ENCODE data around the gene SIT1.

SIT1 gene

GRCh38 chr9:35608221-35608620, 42.5 kb downstream of the SIT1 start:
- DNase-seq: no peak

GRCh38 chr9:35606726-35607125, 44.0 kb downstream of the SIT1 start:
- DNase-seq: no peak

GRCh38 chr9:35606138-35606504, 44.6 kb downstream of the SIT1 start:
- DNase-seq: no peak

GRCh38 chr9:35605351-35606137, 45.2 kb downstream of the SIT1 start:
- DNase-seq: peak in 18 of 56 donors; percentile 10 to 74 (median 45)

- DNase-seq: peak in 43 of 56 donors; percentile 24 to 85 (median 57)
These were observed 46.0 kb downstream of the SIT1 start, which contains the start of gene TESK1 for GRCh38 chr9:35604578-35605350. Gene TESK1, plus strand, starts transcription at chr9:35605262. Its CDS starts 358 bp downstream, at chr9:35605620.

- peak; percentile 88 to 100 (median 98) for DNase-seq
These were observed 46.6 kb downstream of the SIT1 start for GRCh38 chr9:35603986-35604577.

GRCh38 chr9:35603506-35603985, 47.2 kb downstream of the SIT1 start:
- DNase-seq: peak in 18 of 56 donors; percentile 15 to 69 (median 48)

- peak in 12 of 56 donors; percentile 8 to 46 (median 20) for DNase-seq
These were observed 50.7 kb downstream of the SIT1 start for GRCh38 chr9:35599763-35600604.
